NCI-H2107 (cell line): ENCODE data around the gene ZSCAN32.

Source experiments
- DNase-seq: peaks from one replicate; lab custom pipeline; 2025; lab: John Stamatoyannopoulos, UW

The ZSCAN32 gene

DNA sequence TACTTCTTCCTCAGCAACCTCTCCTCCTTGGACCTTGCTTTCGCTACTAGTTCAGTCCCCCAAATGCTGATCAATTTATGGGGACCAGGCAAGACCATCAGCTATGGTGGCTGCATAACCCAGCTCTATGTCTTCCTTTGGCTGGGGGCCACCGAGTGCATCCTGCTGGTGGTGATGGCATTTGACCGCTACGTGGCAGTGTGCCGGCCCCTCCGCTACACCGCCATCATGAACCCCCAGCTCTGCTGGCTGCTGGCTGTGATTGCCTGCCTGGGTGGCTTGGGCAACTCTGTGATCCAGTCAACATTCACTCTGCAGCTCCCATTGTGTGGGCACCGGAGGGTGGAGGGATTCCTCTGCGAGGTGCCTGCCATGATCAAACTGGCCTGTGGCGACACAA lies 44.7 kb downstream of the ZSCAN32 start:
- no peak for DNase-seq

DNA sequence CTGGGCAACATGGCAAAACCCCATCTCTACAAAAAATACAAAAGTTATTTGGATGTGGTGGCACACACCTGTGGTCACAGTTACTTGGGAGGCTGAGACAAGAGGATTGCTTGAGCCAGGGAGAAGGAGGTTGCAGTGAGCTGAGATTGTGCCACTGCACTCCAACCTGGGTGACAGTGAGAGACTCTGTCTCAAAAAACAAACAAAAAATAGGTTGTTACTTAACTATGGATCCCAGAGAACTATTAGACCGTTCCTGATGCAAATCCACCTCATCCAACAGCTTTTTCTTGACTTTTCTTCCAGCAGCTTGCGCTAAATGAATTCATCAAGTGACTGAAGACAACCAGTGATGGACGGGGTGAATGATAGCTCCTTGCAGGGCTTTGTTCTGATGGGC lies 45.2 kb downstream of the ZSCAN32 start, which contains the start of gene OR2C1:
Gene OR2C1 (plus strand): TSS at position 301 of the 400 bp plus-strand sequence. CDS start 52 bp downstream, at position 353.
- no peak for DNase-seq

DNA sequence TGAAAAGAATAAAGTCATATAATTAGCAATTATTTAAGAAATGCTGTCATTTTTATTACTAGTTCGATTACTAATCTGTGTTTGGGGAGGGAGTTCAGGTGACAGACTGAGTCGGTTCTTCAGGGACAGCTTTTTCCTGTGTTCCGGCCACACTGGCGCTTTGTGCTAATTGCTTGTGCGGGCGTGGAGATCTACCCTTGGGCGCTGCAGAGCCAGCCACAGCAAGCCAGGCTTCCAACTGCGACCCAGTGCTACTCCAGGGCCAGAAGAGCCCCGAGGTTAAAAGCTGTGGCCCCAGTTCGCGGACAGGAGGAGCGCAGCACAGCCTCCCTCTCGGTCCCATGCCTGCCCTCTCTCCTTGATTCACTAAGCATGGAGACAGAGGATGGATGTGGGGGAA lies 51.6 kb downstream of the ZSCAN32 start:
- no peak for DNase-seq

DNA sequence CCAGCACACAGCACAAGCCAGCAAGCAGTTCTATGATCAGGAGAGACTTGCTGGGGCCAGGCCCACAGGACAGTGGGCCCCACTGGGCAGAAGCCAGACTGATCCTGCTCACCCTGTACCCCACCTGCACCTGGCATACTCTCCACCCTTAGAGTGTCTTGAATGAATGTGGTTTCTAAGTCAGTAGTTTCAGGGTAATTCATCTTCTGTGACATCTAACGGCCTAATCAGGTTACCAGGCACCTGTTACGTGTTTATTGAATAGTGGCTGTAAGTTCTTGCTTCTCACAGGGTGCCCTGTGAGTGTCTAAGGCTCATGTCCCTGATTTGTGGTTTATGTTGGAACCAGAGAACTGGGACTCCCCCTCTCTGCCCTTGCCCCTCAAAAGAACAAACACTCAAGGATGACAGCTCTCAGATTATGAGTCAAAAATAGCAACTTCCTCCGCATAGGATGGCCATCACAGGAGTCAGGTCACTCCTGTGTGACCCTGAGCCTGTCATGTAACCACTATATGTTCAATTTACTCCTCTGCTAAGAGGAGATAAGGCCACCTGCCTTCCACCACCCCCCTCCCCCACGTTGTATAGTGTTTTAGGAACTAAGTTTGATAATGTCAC lies 52.1 kb downstream of the ZSCAN32 start:
- DNase-seq, result peak; percentile 38

DNA sequence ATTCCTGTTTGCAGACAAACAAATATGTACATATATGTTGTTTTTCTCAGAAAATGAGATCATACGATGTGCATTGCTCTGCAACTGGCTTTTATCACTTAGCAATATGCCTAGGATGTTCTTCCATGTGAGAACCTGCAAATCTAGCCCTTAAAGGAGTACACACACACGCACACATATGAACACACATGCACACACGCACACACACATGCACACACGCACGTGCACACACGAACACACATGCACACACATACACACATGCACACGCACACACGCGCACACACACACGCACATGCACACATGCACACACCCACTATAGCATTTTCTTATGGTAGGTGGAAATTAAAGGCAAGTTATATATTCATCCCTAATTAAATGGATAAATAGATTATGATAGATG lies 53.2 kb downstream of the ZSCAN32 start:
- DNase-seq, result no peak

DNA sequence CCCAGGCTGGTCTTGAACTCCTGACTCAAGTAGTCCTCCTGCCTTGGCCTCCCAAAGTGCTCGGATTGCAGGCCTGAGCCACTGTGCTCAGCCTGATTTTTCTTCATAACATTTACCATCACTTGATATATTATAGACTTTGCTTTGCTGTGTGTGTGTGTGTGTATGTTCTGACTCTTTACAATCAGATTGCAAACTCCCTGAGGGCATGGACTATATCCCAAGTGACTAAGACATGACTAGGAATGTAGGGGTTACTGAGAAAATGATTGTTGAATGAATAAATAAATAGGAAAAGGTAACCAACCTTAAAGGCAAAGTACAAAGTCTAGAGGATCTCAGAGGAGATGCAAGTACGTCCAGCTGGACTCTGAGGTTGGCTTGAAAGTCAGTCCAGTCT lies 54.8 kb downstream of the ZSCAN32 start:
- DNase-seq, result no peak
